HepG2 (cell line): ENCODE results near the gene PCGF3. TPM values are rescaled to one million over a fixed set of nuclear protein-coding genes. Genes with fewer than 3 reads are reported as not detected.
A peak's percentile ranks its signal among the peaks of the same experiment; 100 is the strongest.

ENCODE experiments used
- AHDC1 ChIP-seq: sonication (generic); formaldehyde crosslinking; IDR thresholded peaks from 2 replicates; pipeline ENCODE4 v1.5.1; 2020; ENCODE audit warnings: mild to moderate bottlenecking, missing genetic modification reagents, borderline replicate concordance
- BRD4 ChIP-seq: sonication (generic); formaldehyde crosslinking; IDR thresholded peaks from 2 replicates; pipeline ENCODE4 v1.4.0; 2020; ENCODE audit warnings: missing genetic modification reagents
- HNRNPK ChIP-seq: fragments of 200-400 bp; formaldehyde crosslinking; IDR thresholded peaks from 2 replicates; pipeline ENCODE4 v1.6.1; 2018; ENCODE audit warnings: low read length, low read depth, moderate library complexity, mild to moderate bottlenecking; ENCODE audit not compliant: poor library complexity, severe bottlenecking
- JUND ChIP-seq: sonication (generic); formaldehyde crosslinking; IDR thresholded peaks from 2 replicates; pipeline ENCODE4 v1.8.0; 2022; ENCODE audit warnings: mild to moderate bottlenecking, missing genetic modification reagents
- MYC ChIP-seq: sonication (generic); formaldehyde crosslinking; IDR thresholded peaks from 2 replicates; pipeline ENCODE4 v1.9.0; 2021; ENCODE audit warnings: missing genetic modification reagents, borderline replicate concordance
- NFRKB ChIP-seq: fragments of 450-650 bp; IDR thresholded peaks from 2 replicates; pipeline ENCODE4 v1.6.1; 2017
- SMC3 ChIP-seq: IDR thresholded peaks from 2 replicates; pipeline ENCODE4 v1.6.1; 2011; ENCODE audit warnings: low read length, improper control_type of control experiment
- SNRNP70 ChIP-seq: fragments of 200-400 bp; formaldehyde crosslinking; IDR thresholded peaks from 2 replicates; pipeline ENCODE4 v1.6.1; 2017; ENCODE audit warnings: mild to moderate bottlenecking, low read depth, low read length, moderate library complexity
- SRY ChIP-seq: sonication (generic); formaldehyde crosslinking; IDR thresholded peaks from 2 replicates; pipeline ENCODE4 v1.8.0; 2022; ENCODE audit warnings: mild to moderate bottlenecking, missing genetic modification reagents
- XBP1 ChIP-seq: sonication (generic); formaldehyde crosslinking; IDR thresholded peaks from 2 replicates; pipeline ENCODE4 v1.5.0; 2020; ENCODE audit warnings: missing genetic modification reagents
- ZNF224 ChIP-seq: sonication (generic); formaldehyde crosslinking; IDR thresholded peaks from 2 replicates; pipeline ENCODE4 v1.5.0; 2020; ENCODE audit warnings: mild to moderate bottlenecking, missing genetic modification reagents
- ZNF451 ChIP-seq: sonication (generic); formaldehyde crosslinking; IDR thresholded peaks from 2 replicates; pipeline ENCODE4 v1.5.0; 2020; ENCODE audit warnings: mild to moderate bottlenecking, missing genetic modification reagents
- polyA plus RNA-seq, 8 experiments: library from polyadenylated mRNA; depleted of rRNA in 3 of 8; stranded (reverse) in 7 of 8; unstranded in 1 of 8; fragments of >200 nt; fragmentation: Illumina TruSeq in 4 of 8; extraction: Trizol in 4 of 8; gene quantifications; 2 replicates each; pipeline versions ENCODE4 v1.2.1 to v1.2.3, GENCODE V29; 2011 to 2016; ENCODE audit warnings: low read depth in 4 of 8, missing spikeins in 1 of 8, mixed read lengths in 1 of 8; ENCODE audit not compliant: insufficient read depth in 1 of 8
- total RNA-seq, 5 experiments: library from RNA; depleted of rRNA; stranded (reverse); fragments of >200 nt; fragmentation: Illumina TruSeq; extraction: Trizol; gene quantifications; 2 replicates each; pipeline ENCODE4 v1.2.3, GENCODE V29; 2016; ENCODE audit warnings: low read depth in 1 of 5
- TF ChIP-seq, protein P1 (sequence below): sonication (generic); formaldehyde crosslinking; IDR thresholded peaks from 2 replicates; pipeline ENCODE4 v1.5.0; 2020; ENCODE audit warnings: missing genetic modification reagents
- TF ChIP-seq, protein P2 (sequence below): sonication (generic); formaldehyde crosslinking; IDR thresholded peaks from 2 replicates; pipeline ENCODE4 v1.5.1; 2020; ENCODE audit warnings: mild to moderate bottlenecking, missing genetic modification reagents, moderate library complexity
- TF ChIP-seq, protein P3 (sequence below): sonication (generic); formaldehyde crosslinking; IDR thresholded peaks from 2 replicates; pipeline ENCODE4 v1.4.0; 2020; ENCODE audit warnings: missing genetic modification reagents, mild to moderate bottlenecking, borderline replicate concordance

Gene PCGF3
- total and polyA plus RNA-seq, 2 of the 13 experiments (the other 11 are each of a cell fraction or from before 2014, with no cell fraction given) = 28.6 to 66.2 TPM

GRCh38 chr4:781493-782216 is 76.0 kb downstream of the PCGF3 start (continued):
- TF ChIP-seq, protein P1, sequence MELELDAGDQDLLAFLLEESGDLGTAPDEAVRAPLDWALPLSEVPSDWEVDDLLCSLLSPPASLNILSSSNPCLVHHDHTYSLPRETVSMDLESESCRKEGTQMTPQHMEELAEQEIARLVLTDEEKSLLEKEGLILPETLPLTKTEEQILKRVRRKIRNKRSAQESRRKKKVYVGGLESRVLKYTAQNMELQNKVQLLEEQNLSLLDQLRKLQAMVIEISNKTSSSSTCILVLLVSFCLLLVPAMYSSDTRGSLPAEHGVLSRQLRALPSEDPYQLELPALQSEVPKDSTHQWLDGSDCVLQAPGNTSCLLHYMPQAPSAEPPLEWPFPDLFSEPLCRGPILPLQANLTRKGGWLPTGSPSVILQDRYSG = 0 out of 2 replicates have a peak, but pooled peaks have one; percentile 72
- TF ChIP-seq BRD4 (CRISPR knock-in tag) (peak; percentile 88; the same call in 1 of the 2 replicates), JUND (CRISPR knock-in tag) (0 out of 2 replicates have a peak, but pooled peaks have one; percentile 47), AHDC1 (CRISPR knock-in tag) (peak; percentile 60; the same call in 1 of the 2 replicates), ZNF224 (CRISPR knock-in tag) (0 out of 2 replicates have a peak, but pooled peaks have one; percentile 38), SNRNP70 (no peak), NFRKB (no peak), SRY (CRISPR knock-in tag) (no peak; the same call in 1 of the 2 replicates), MYC (CRISPR knock-in tag) (peak; percentile 42; the same call in 1 of the 2 replicates), XBP1 (CRISPR knock-in tag) (peak; percentile 99; the same call in 1 of the 2 replicates), HNRNPK (no peak), SMC3 (no peak), ZNF451 (no peak)
- TF ChIP-seq, protein P2, sequence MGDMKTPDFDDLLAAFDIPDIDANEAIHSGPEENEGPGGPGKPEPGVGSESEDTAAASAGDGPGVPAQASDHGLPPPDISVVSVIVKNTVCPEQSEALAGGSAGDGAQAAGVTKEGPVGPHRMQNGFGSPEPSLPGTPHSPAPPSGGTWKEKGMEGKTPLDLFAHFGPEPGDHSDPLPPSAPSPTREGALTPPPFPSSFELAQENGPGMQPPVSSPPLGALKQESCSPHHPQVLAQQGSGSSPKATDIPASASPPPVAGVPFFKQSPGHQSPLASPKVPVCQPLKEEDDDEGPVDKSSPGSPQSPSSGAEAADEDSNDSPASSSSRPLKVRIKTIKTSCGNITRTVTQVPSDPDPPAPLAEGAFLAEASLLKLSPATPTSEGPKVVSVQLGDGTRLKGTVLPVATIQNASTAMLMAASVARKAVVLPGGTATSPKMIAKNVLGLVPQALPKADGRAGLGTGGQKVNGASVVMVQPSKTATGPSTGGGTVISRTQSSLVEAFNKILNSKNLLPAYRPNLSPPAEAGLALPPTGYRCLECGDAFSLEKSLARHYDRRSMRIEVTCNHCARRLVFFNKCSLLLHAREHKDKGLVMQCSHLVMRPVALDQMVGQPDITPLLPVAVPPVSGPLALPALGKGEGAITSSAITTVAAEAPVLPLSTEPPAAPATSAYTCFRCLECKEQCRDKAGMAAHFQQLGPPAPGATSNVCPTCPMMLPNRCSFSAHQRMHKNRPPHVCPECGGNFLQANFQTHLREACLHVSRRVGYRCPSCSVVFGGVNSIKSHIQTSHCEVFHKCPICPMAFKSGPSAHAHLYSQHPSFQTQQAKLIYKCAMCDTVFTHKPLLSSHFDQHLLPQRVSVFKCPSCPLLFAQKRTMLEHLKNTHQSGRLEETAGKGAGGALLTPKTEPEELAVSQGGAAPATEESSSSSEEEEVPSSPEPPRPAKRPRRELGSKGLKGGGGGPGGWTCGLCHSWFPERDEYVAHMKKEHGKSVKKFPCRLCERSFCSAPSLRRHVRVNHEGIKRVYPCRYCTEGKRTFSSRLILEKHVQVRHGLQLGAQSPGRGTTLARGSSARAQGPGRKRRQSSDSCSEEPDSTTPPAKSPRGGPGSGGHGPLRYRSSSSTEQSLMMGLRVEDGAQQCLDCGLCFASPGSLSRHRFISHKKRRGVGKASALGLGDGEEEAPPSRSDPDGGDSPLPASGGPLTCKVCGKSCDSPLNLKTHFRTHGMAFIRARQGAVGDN (CRISPR knock-in tag) = peak; percentile 59; the same call in 1 of the 2 replicates
- TF ChIP-seq, protein P3, sequence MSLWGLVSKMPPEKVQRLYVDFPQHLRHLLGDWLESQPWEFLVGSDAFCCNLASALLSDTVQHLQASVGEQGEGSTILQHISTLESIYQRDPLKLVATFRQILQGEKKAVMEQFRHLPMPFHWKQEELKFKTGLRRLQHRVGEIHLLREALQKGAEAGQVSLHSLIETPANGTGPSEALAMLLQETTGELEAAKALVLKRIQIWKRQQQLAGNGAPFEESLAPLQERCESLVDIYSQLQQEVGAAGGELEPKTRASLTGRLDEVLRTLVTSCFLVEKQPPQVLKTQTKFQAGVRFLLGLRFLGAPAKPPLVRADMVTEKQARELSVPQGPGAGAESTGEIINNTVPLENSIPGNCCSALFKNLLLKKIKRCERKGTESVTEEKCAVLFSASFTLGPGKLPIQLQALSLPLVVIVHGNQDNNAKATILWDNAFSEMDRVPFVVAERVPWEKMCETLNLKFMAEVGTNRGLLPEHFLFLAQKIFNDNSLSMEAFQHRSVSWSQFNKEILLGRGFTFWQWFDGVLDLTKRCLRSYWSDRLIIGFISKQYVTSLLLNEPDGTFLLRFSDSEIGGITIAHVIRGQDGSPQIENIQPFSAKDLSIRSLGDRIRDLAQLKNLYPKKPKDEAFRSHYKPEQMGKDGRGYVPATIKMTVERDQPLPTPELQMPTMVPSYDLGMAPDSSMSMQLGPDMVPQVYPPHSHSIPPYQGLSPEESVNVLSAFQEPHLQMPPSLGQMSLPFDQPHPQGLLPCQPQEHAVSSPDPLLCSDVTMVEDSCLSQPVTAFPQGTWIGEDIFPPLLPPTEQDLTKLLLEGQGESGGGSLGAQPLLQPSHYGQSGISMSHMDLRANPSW (CRISPR knock-in tag) = peak; percentile 88
